ENCODE data around the gene FMNL2. TPM values are rescaled to one million over a fixed set of nuclear protein-coding genes. Genes with fewer than 3 reads are reported as not detected.
A peak's percentile ranks its signal among the peaks of the same experiment; 100 is the strongest.

FMNL2 gene
- total RNA-seq, 1 experiment from 2014 or later = 29.0 TPM

DNA sequence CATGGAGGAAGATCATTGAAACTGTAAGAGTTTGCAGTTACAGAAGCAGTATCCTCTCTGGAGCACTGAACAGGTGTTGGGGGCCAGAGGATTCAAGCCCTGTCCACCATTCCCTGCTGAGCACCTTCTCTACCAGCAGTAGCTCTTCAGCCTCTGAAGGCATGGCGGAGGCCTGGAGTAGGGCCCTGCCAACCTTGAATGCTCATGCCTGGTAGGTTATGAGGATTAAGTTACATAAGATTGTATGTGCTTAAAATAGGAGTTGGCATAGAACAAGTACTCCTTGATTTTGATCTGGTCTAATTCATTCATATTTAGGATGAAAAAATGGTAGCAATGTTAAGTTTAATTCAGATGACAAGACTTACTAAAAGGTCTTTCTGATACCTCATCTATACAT lies 40.2 kb downstream of the FMNL2 start:
- Histone ChIP-seq H3K4me3 (no peak overlapping the region), H3F3A (ENCODE audit: insufficient read depth, low read depth) (no peaks in the 10 kb centered on the region), H3K4me2 (no peak overlapping the region), H4K20me1 (ENCODE audit: insufficient read depth) (no peaks in the 10 kb centered on the region; the same call in 1 of the 2 replicates), H3K4me1 (replicated peaks; ENCODE audit: insufficient read depth) (peaks cover 25% of the 10 kb centered on the region), H3K79me2 (ENCODE audit: low read depth) (peaks cover 94% of the 10 kb centered on the region), H3K9me3 (ENCODE audit: insufficient read depth, low read depth) (no peaks in the 10 kb centered on the region), H3K9me2 (ENCODE audit: insufficient read depth) (no peaks in the 10 kb centered on the region), H3K27ac (no peak overlapping the region), H2AFZ (no peak overlapping the region), H3K27me3 (ENCODE audit: insufficient read depth, low read depth) (no peaks in the 10 kb centered on the region), H3K36me3 (ENCODE audit: low read depth) (no peaks in the 10 kb centered on the region)
- CTCF ChIA-PET = no interaction called here
- BruUV-seq (replicated peaks) = no TSS peak
- POLR2A ChIA-PET (ENCODE audit: unreplicated experiment) = no interaction called here
- DNase-seq = no peak
- intact Hi-C loops (cut with micrococcal nuclease; ENCODE audit: unreplicated experiment) = no loop called here
- TF ChIP-seq CTCF (conservative IDR thresholded peaks at IDR 0.05) (no peak), EZH2 (IDR thresholded peaks at IDR 0.05; ENCODE audit: low read depth) (no peak)

- DNase-seq = peak in 1 of 2 experiments; percentile 39
- TF ChIP-seq CTCF (conservative IDR thresholded peaks at IDR 0.05) (no peak), EZH2 (IDR thresholded peaks at IDR 0.05; ENCODE audit: low read depth) (no peak)
These were observed 41.4 kb downstream of the FMNL2 start for GRCh38 chr2:152376385-152376784.

DNA sequence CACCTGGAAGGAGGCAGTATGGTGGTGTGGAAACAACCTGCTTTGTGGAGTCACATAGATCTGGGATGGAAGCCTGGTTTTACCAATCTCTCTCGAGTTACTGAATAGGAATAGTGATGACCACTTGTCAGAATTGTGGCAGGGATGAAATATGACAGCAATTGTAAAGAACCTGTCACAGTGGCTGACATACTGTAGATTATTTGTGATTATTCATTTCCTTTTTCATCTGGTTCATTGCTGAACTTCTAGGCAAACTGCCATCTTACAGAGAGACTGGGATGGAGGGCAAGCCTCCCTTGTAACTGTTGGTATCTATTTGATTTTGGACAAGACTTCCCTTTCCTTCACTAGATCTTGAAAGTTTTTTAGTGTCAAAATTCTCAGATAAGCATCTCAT lies 42.0 kb downstream of the FMNL2 start:
- ChIA-PET POLR2A (ENCODE audit: unreplicated experiment) (no interaction called here), CTCF (no interaction called here)
- Histone ChIP-seq H3K4me2 (peak overlapping the region; percentile 19; the same call in 1 of the 2 replicates), H3K27ac (no peak overlapping the region), H3F3A (ENCODE audit: insufficient read depth, low read depth) (no peaks in the 10 kb centered on the region), H3K36me3 (ENCODE audit: low read depth) (no peaks in the 10 kb centered on the region), H3K9me2 (ENCODE audit: insufficient read depth) (no peaks in the 10 kb centered on the region), H3K79me2 (ENCODE audit: low read depth) (peaks cover 97% of the 10 kb centered on the region), H3K4me3 (no peak overlapping the region), H3K27me3 (ENCODE audit: insufficient read depth, low read depth) (no peaks in the 10 kb centered on the region), H3K9me3 (ENCODE audit: insufficient read depth, low read depth) (no peaks in the 10 kb centered on the region), H2AFZ (no peak overlapping the region), H3K4me1 (replicated peaks; ENCODE audit: insufficient read depth) (peaks cover 25% of the 10 kb centered on the region), H4K20me1 (ENCODE audit: insufficient read depth) (no peaks in the 10 kb centered on the region; the same call in 1 of the 2 replicates)
- TF ChIP-seq CTCF (conservative IDR thresholded peaks at IDR 0.05) (no peak), EZH2 (IDR thresholded peaks at IDR 0.05; ENCODE audit: low read depth) (no peak)
- no peak for DNase-seq
- no TSS peak for BruUV-seq (replicated peaks)
- intact Hi-C loops (cut with micrococcal nuclease; ENCODE audit: unreplicated experiment) = no loop called here

More at GRCh38 chr2:152376385-152376784, 41.4 kb downstream of the FMNL2 start:
- Histone ChIP-seq H3K9me3 (ENCODE audit: insufficient read depth, low read depth) (no peaks in the 10 kb centered on the region), H3K4me3 (no peak overlapping the region), H3K4me2 (peak overlapping the region; percentile 19; the same call in 1 of the 2 replicates), H3F3A (ENCODE audit: insufficient read depth, low read depth) (no peaks in the 10 kb centered on the region), H3K27ac (no peak overlapping the region), H3K36me3 (ENCODE audit: low read depth) (no peaks in the 10 kb centered on the region), H3K4me1 (replicated peaks; ENCODE audit: insufficient read depth) (peaks cover 25% of the 10 kb centered on the region), H3K27me3 (ENCODE audit: insufficient read depth, low read depth) (no peaks in the 10 kb centered on the region), H2AFZ (no peak overlapping the region), H3K9me2 (ENCODE audit: insufficient read depth) (no peaks in the 10 kb centered on the region), H4K20me1 (ENCODE audit: insufficient read depth) (no peaks in the 10 kb centered on the region; the same call in 1 of the 2 replicates), H3K79me2 (ENCODE audit: low read depth) (peaks cover 96% of the 10 kb centered on the region)
- CTCF ChIA-PET = no interaction called here
- intact Hi-C loops (cut with micrococcal nuclease; ENCODE audit: unreplicated experiment) = no loop called here
- no TSS peak for BruUV-seq (replicated peaks)
- POLR2A ChIA-PET (ENCODE audit: unreplicated experiment) = no interaction called here

Data from PC-9 (cell line).